Liver (tissue), 9 donors: ENCODE measurements around the gene ST14. TPM values are rescaled to one million over a fixed set of nuclear protein-coding genes. Genes with fewer than 3 reads are reported as not detected.

ENCODE experiments used
- DNase-seq: peaks from one replicate; pipeline ENCODE4 v3.0.0-alpha.2; 2017; ENCODE audit warnings: low spot score
- H3K27ac ChIP-seq, 2 donors: one replicate each; pipeline ENCODE4 v1.7.0; 2013; ENCODE audit warnings: inconsistent platforms in 2 of 2, low read length in 2 of 2, control low read depth in 1 of 2, low read depth in 1 of 2, mild to moderate bottlenecking in 1 of 2
- H3K27me3 ChIP-seq, 4 donors: one replicate each; pipeline versions ENCODE4 v1.6.1 to v1.7.0; 2013; ENCODE audit warnings: low read length in 3 of 4, inconsistent platforms in 1 of 4, mild to moderate bottlenecking in 1 of 4, moderate library complexity in 1 of 4; ENCODE audit not compliant: control insufficient read depth in 4 of 4, insufficient read depth in 4 of 4
- H3K36me3 ChIP-seq, 4 donors: one replicate each; pipeline versions ENCODE4 v1.6.1 to v1.7.0; 2013; ENCODE audit warnings: low read length in 3 of 4, mild to moderate bottlenecking in 3 of 4, low read depth in 1 of 4, moderate library complexity in 1 of 4; ENCODE audit not compliant: control insufficient read depth in 4 of 4, insufficient read depth in 3 of 4
- H3K4me1 ChIP-seq, 4 donors: one replicate each; pipeline versions ENCODE4 v1.6.1 to v1.7.0; 2013; ENCODE audit warnings: low read length in 3 of 4, mild to moderate bottlenecking in 3 of 4, moderate library complexity in 1 of 4; ENCODE audit not compliant: control insufficient read depth in 4 of 4, insufficient read depth in 4 of 4
- H3K4me3 ChIP-seq, 3 donors: one replicate each; pipeline versions ENCODE4 v1.6.1 to v1.7.0; 2013; ENCODE audit warnings: low read length in 3 of 3, control low read depth in 1 of 3, low read depth in 1 of 3, mild to moderate bottlenecking in 1 of 3
- H3K9ac ChIP-seq, 2 donors: one replicate each; pipeline ENCODE4 v1.7.0; 2013; ENCODE audit warnings: low read length in 2 of 2, mild to moderate bottlenecking in 2 of 2, moderate library complexity in 2 of 2, control low read depth in 1 of 2, low read depth in 1 of 2
- H3K9me3 ChIP-seq, 4 donors: one replicate each; pipeline versions ENCODE4 v1.6.1 to v1.7.0; 2013; ENCODE audit warnings: low read length in 3 of 4; ENCODE audit not compliant: control insufficient read depth in 4 of 4
- EGR1 ChIP-seq, 2 donors: IDR thresholded peaks; 2 replicates each; pipeline ENCODE4 v1.6.1; 2016 to 2018; ENCODE audit warnings: antibody characterized with exemption in 2 of 2, low read depth in 2 of 2
- FOXA2 ChIP-seq: IDR thresholded peaks from 2 replicates; pipeline ENCODE4 v1.6.1; 2016; ENCODE audit warnings: antibody characterized with exemption
- GABPA ChIP-seq, 2 donors: IDR thresholded peaks in 1 of 2; conservative IDR thresholded peaks in 1 of 2; 2 replicates each; pipeline ENCODE4 v1.6.1; 2016; ENCODE audit warnings: antibody characterized with exemption in 2 of 2, mild to moderate bottlenecking in 1 of 2, moderate library complexity in 1 of 2
- HNF4G ChIP-seq: IDR thresholded peaks from 2 replicates; pipeline ENCODE4 v1.6.1; 2016; ENCODE audit warnings: antibody characterized with exemption
- RAD21 ChIP-seq, 2 donors: IDR thresholded peaks; 2 replicates each; pipeline ENCODE4 v1.6.1; 2016; ENCODE audit warnings: antibody characterized with exemption in 2 of 2, mild to moderate bottlenecking in 2 of 2
- REST ChIP-seq: IDR thresholded peaks from 2 replicates; pipeline ENCODE4 v1.6.1; 2016; ENCODE audit warnings: antibody characterized with exemption, mild to moderate bottlenecking
- RXRA ChIP-seq, 2 donors: IDR thresholded peaks; 2 replicates each; pipeline ENCODE4 v1.6.1; 2017 to 2018; ENCODE audit warnings: antibody characterized with exemption in 2 of 2, mild to moderate bottlenecking in 1 of 2
- SP1 ChIP-seq: IDR thresholded peaks from 2 replicates; pipeline ENCODE4 v1.6.1; 2018; ENCODE audit warnings: antibody characterized with exemption, mild to moderate bottlenecking
- TAF1 ChIP-seq: conservative IDR thresholded peaks from 2 replicates; pipeline ENCODE4 v1.6.1; 2016; ENCODE audit warnings: antibody characterized with exemption, mild to moderate bottlenecking
- YY1 ChIP-seq: IDR thresholded peaks from 2 replicates; pipeline ENCODE4 v1.6.1; 2016; ENCODE audit warnings: antibody characterized with exemption, mild to moderate bottlenecking
- WGBS: extraction: QIAGEN DNeasy Blood & Tissue Kit; methylation state at CpG from one replicate; pipeline ENCODE4 v1.1.7; 2013; 5-methylcytosine and 5-hydroxymethylcytosine counted together
- polyA plus RNA-seq, 2 donors: library from polyadenylated mRNA; stranded (reverse) in 1 of 2; unstranded in 1 of 2; fragments of 200-250 nt in 1 of 2; fragments of >200 nt in 1 of 2; fragmentation: Nextera tagmentation in 1 of 2; extraction: Ambion mirVana in 1 of 2; gene quantifications; one replicate each; pipeline versions ENCODE4 v1.2.1 to v1.2.3, GENCODE V29; 2013 to 2015
- total RNA-seq, 2 donors: library from RNA; depleted of rRNA; stranded (reverse); fragments of >200 nt; gene quantifications; one replicate each; pipeline ENCODE4 v1.2.3, GENCODE V29; 2014
- TF ChIP-seq, protein P1 (sequence below): fragments of 150-350 bp; IDR thresholded peaks from 2 replicates; pipeline ENCODE4 v1.5.1; 2017; ENCODE audit warnings: improper control_type of control experiment, low read depth, low read length; ENCODE audit not compliant: missing input control
- TF ChIP-seq, protein P2 (sequence below): IDR thresholded peaks from 2 replicates; pipeline ENCODE4 v1.6.1; 2016; ENCODE audit warnings: antibody characterized with exemption
- donor health status: healthy.
- donor health status: healthy.
- donor health status: healthy.
- donor health status: healthy.
- donor health status: healthy.

Gene ST14
- total and polyA plus RNA-seq, 4 donors: 2.8 to 5.9 (median 4.5) TPM

DNA sequence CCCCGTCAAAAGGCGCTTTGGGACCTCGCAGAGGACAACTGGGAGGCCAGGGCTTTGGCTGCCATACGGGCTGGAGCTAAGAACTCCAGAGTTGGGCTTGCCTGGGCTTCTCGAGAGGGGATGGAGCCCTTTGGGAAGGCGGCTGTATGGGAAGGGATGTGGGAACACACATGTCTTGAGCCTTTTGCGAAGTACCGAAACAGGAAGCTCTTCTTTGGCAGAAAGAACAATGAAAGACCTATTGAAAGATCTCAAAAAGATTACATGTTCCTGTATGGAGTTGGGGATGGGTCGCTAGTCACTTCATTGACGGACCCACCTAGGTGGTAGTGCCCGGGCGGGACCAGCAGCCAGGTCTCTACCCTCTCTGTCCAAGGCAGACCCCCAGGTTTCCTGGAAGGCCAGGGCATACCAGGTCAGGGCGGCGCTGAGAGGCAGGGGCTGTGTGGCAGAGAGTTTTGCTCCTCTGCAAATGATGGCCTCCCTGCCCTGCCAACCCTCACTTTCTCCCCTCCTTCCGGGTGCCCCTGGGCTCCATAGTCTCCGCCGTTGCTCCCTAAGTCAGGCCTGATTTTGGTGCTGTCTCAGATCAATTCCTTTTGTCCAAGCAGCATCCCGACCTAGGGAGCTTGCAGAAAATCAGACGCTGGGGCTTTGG, 1.0 kb downstream of the ST14 start (continued):
- no peak for TF ChIP-seq REST
- no peak for TF ChIP-seq RXRA (IDR thresholded peaks at IDR 0.05)
- TF ChIP-seq YY1: no peak
- no peak for TF ChIP-seq TAF1
- no peak for TF ChIP-seq EGR1 (IDR thresholded peaks at IDR 0.05; ENCODE audit: low read depth in 2 of 2)
- TF ChIP-seq, protein P1, sequence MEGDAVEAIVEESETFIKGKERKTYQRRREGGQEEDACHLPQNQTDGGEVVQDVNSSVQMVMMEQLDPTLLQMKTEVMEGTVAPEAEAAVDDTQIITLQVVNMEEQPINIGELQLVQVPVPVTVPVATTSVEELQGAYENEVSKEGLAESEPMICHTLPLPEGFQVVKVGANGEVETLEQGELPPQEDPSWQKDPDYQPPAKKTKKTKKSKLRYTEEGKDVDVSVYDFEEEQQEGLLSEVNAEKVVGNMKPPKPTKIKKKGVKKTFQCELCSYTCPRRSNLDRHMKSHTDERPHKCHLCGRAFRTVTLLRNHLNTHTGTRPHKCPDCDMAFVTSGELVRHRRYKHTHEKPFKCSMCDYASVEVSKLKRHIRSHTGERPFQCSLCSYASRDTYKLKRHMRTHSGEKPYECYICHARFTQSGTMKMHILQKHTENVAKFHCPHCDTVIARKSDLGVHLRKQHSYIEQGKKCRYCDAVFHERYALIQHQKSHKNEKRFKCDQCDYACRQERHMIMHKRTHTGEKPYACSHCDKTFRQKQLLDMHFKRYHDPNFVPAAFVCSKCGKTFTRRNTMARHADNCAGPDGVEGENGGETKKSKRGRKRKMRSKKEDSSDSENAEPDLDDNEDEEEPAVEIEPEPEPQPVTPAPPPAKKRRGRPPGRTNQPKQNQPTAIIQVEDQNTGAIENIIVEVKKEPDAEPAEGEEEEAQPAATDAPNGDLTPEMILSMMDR: no peak

DNA sequence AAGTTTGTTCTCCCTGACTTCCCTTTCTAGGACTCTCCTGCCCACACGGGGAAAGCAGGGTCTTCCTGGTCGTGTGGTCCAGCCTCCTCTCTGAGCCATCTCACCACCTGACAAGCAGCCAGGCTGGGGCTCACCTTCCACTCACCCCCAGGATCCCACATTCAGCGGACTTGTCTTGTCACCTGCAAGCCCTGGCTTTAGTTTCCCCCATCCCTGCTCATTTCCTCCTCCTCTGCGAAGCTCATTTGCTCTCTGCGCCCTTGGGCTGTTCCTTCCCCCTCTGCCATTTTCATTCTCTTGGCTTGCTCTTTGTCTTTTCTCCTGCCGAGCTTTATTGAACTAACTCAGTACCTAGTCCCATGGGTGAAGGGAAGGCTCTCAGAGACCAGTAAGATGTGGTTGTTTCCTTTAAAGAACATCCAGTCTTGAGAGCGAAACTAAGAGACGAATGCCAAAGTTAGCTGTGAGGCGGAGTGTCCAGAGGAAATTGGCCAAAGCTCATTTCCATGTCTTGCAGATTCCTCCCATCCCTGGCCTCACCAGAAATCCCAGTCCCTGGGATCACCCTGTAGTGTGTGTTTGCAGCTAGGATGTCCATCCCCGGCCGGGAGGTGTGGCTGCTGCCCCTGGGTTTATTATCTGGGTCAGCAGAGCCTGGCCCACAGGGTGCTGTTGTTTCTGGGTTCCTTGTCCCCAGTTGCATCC, 2.0 kb downstream of the ST14 start:
- Histone ChIP-seq H3K9me3 (no peaks in the 10 kb centered on the region), H3K4me3 (no peak overlapping the region), H3K4me1 (peaks cover 4 to 21% (median 13%) of the 10 kb centered on the region in 4 donors), H3K27me3 (no peaks in the 10 kb centered on the region), H3K36me3 (no peaks in the 10 kb centered on the region), H3K9ac (no peak overlapping the region), H3K27ac (no peak overlapping the region)
- TF ChIP-seq RAD21 (IDR thresholded peaks at IDR 0.05) (no peak), FOXA2 (no peak), REST (no peak), EGR1 (IDR thresholded peaks at IDR 0.05; ENCODE audit: low read depth in 2 of 2) (no peak), YY1 (no peak), GABPA (IDR thresholded peaks at IDR 0.05 in 1 of 2, conservative IDR thresholded peaks at IDR 0.05 in 1 of 2) (no peak), SP1 (no peak), RXRA (IDR thresholded peaks at IDR 0.05) (no peak), HNF4G (no peak)
- TF ChIP-seq, protein P2, sequence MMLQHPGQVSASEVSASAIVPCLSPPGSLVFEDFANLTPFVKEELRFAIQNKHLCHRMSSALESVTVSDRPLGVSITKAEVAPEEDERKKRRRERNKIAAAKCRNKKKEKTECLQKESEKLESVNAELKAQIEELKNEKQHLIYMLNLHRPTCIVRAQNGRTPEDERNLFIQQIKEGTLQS: no peak
- WGBS: 77% methylated on average over 11 of the region's 11 CpGs
- DNase-seq: no peak
